Measurements from ENCODE around the gene SLCO1C1. TPM values are rescaled to one million over a fixed set of nuclear protein-coding genes. Genes with fewer than 3 reads are reported as not detected.

The SLCO1C1 gene
- total and polyA plus RNA-seq, 4 donors = 12.0 to 22.8 (median 16.6) TPM

- Histone ChIP-seq H3K27ac (ENCODE audit: low read depth, low read length) (no peak overlapping the region), H3K4me3 (ENCODE audit: low read depth, low read length) (no peak overlapping the region), H3K9me3 (ENCODE audit: control insufficient read depth, insufficient read depth, low read length) (no peaks in the 10 kb centered on the region), H3K27me3 (ENCODE audit: control insufficient read depth, insufficient read depth, low read length) (no peaks in the 10 kb centered on the region), H3K36me3 (ENCODE audit: control insufficient read depth, insufficient read depth, low read length) (no peaks in the 10 kb centered on the region), H3K4me1 (ENCODE audit: control insufficient read depth, insufficient read depth, low read length) (no peaks in the 10 kb centered on the region)
- WGBS (ENCODE audit: insufficient coverage) = 80% methylated on average over 3 of the region's 3 CpGs
- DNase-seq (ENCODE audit: low read depth in 4 of 6, low spot score in 6 of 6) = no peak
These were observed 16.7 kb downstream of the SLCO1C1 start for GRCh38 chr12:20711846-20712245.

- H3K27me3 ChIP-seq (ENCODE audit: control insufficient read depth, insufficient read depth, low read length) = no peaks in the 10 kb centered on the region
- H3K4me1 ChIP-seq (ENCODE audit: control insufficient read depth, insufficient read depth, low read length) = no peaks in the 10 kb centered on the region
- H3K4me3 ChIP-seq (ENCODE audit: low read depth, low read length) = no peak overlapping the region
- H3K27ac ChIP-seq (ENCODE audit: low read depth, low read length) = no peak overlapping the region
- H3K9me3 ChIP-seq (ENCODE audit: control insufficient read depth, insufficient read depth, low read length) = no peaks in the 10 kb centered on the region
- no peak for DNase-seq (ENCODE audit: low read depth in 4 of 6, low spot score in 6 of 6)
- no peaks in the 10 kb centered on the region for H3K36me3 ChIP-seq (ENCODE audit: control insufficient read depth, insufficient read depth, low read length)
- 44% methylated on average over 2 of the region's 2 CpGs for WGBS (ENCODE audit: insufficient coverage)
These were observed 20.9 kb downstream of the SLCO1C1 start for GRCh38 chr12:20716037-20716436.

GRCh38 chr12:20716985-20717384 lies 21.9 kb downstream of the SLCO1C1 start:
- Histone ChIP-seq H3K27ac (ENCODE audit: low read depth, low read length) (no peak overlapping the region), H3K36me3 (ENCODE audit: control insufficient read depth, insufficient read depth, low read length) (no peaks in the 10 kb centered on the region), H3K9me3 (ENCODE audit: control insufficient read depth, insufficient read depth, low read length) (no peaks in the 10 kb centered on the region), H3K4me1 (ENCODE audit: control insufficient read depth, insufficient read depth, low read length) (no peaks in the 10 kb centered on the region), H3K4me3 (ENCODE audit: low read depth, low read length) (no peak overlapping the region), H3K27me3 (ENCODE audit: control insufficient read depth, insufficient read depth, low read length) (no peaks in the 10 kb centered on the region)
- DNase-seq (ENCODE audit: low read depth in 4 of 6, low spot score in 6 of 6) = no peak
- no CpG with 5 or more reads among the region's 1 CpG for WGBS (ENCODE audit: insufficient coverage)

- H3K36me3 ChIP-seq (ENCODE audit: control insufficient read depth, insufficient read depth, low read length) = no peaks in the 10 kb centered on the region
- H3K27me3 ChIP-seq (ENCODE audit: control insufficient read depth, insufficient read depth, low read length) = no peaks in the 10 kb centered on the region
- no peak for DNase-seq (ENCODE audit: low read depth in 4 of 6, low spot score in 6 of 6)
- WGBS (ENCODE audit: insufficient coverage) = no CpG with 5 or more reads among the region's 4 CpGs
- no peaks in the 10 kb centered on the region for H3K9me3 ChIP-seq (ENCODE audit: control insufficient read depth, insufficient read depth, low read length)
- H3K4me1 ChIP-seq (ENCODE audit: control insufficient read depth, insufficient read depth, low read length) = no peaks in the 10 kb centered on the region
- H3K4me3 ChIP-seq (ENCODE audit: low read depth, low read length) = no peak overlapping the region
- no peak overlapping the region for H3K27ac ChIP-seq (ENCODE audit: low read depth, low read length)
These were observed 23.2 kb downstream of the SLCO1C1 start for GRCh38 chr12:20718294-20718693.

- Histone ChIP-seq H3K4me1 (ENCODE audit: control insufficient read depth, insufficient read depth, low read length) (no peaks in the 10 kb centered on the region), H3K27me3 (ENCODE audit: control insufficient read depth, insufficient read depth, low read length) (no peaks in the 10 kb centered on the region), H3K27ac (ENCODE audit: low read depth, low read length) (no peak overlapping the region), H3K9me3 (ENCODE audit: control insufficient read depth, insufficient read depth, low read length) (no peaks in the 10 kb centered on the region), H3K4me3 (ENCODE audit: low read depth, low read length) (no peak overlapping the region), H3K36me3 (ENCODE audit: control insufficient read depth, insufficient read depth, low read length) (no peaks in the 10 kb centered on the region)
- 75% methylated on average over 1 of the region's 1 CpG for WGBS (ENCODE audit: insufficient coverage)
- no peak for DNase-seq (ENCODE audit: low read depth in 4 of 6, low spot score in 6 of 6)
These were observed 27.0 kb downstream of the SLCO1C1 start for GRCh38 chr12:20722142-20722541.

- Histone ChIP-seq H3K27me3 (ENCODE audit: control insufficient read depth, insufficient read depth, low read length) (no peaks in the 10 kb centered on the region), H3K4me3 (ENCODE audit: low read depth, low read length) (no peak overlapping the region), H3K9me3 (ENCODE audit: control insufficient read depth, insufficient read depth, low read length) (no peaks in the 10 kb centered on the region), H3K36me3 (ENCODE audit: control insufficient read depth, insufficient read depth, low read length) (no peaks in the 10 kb centered on the region), H3K27ac (ENCODE audit: low read depth, low read length) (no peak overlapping the region), H3K4me1 (ENCODE audit: control insufficient read depth, insufficient read depth, low read length) (no peaks in the 10 kb centered on the region)
- DNase-seq (ENCODE audit: low read depth in 4 of 6, low spot score in 6 of 6) = peak in 1 of 6 donors; percentile 25
- no CpG with 5 or more reads among the region's 1 CpG for WGBS (ENCODE audit: insufficient coverage)
These were observed 36.1 kb downstream of the SLCO1C1 start for GRCh38 chr12:20731274-20731673.

GRCh38 chr12:20740972-20741371 lies 45.8 kb downstream of the SLCO1C1 start:
- Histone ChIP-seq H3K36me3 (ENCODE audit: control insufficient read depth, insufficient read depth, low read length) (no peaks in the 10 kb centered on the region), H3K27ac (ENCODE audit: low read depth, low read length) (no peak overlapping the region), H3K9me3 (ENCODE audit: control insufficient read depth, insufficient read depth, low read length) (no peaks in the 10 kb centered on the region), H3K4me1 (ENCODE audit: control insufficient read depth, insufficient read depth, low read length) (no peaks in the 10 kb centered on the region), H3K27me3 (ENCODE audit: control insufficient read depth, insufficient read depth, low read length) (no peaks in the 10 kb centered on the region), H3K4me3 (ENCODE audit: low read depth, low read length) (no peak overlapping the region)
- no CpG with 5 or more reads among the region's 1 CpG for WGBS (ENCODE audit: insufficient coverage)
- no peak for DNase-seq (ENCODE audit: low read depth in 4 of 6, low spot score in 6 of 6)

GRCh38 chr12:20748198-20748597 lies 53.1 kb downstream of the SLCO1C1 start:
- H3K27me3 ChIP-seq (ENCODE audit: control insufficient read depth, insufficient read depth, low read length) = no peaks in the 10 kb centered on the region
- H3K9me3 ChIP-seq (ENCODE audit: control insufficient read depth, insufficient read depth, low read length) = no peaks in the 10 kb centered on the region
- no peaks in the 10 kb centered on the region for H3K4me1 ChIP-seq (ENCODE audit: control insufficient read depth, insufficient read depth, low read length)
- no peak for DNase-seq (ENCODE audit: low read depth in 4 of 6, low spot score in 6 of 6)
- no CpG with 5 or more reads among the region's 1 CpG for WGBS (ENCODE audit: insufficient coverage)
- no peak overlapping the region for H3K4me3 ChIP-seq (ENCODE audit: low read depth, low read length)
- no peak overlapping the region for H3K27ac ChIP-seq (ENCODE audit: low read depth, low read length)
- no peaks in the 10 kb centered on the region for H3K36me3 ChIP-seq (ENCODE audit: control insufficient read depth, insufficient read depth, low read length)

GRCh38 chr12:20751046-20751445 lies 55.9 kb downstream of the SLCO1C1 start:
- Histone ChIP-seq H3K27ac (ENCODE audit: low read depth, low read length) (no peak overlapping the region), H3K9me3 (ENCODE audit: control insufficient read depth, insufficient read depth, low read length) (no peaks in the 10 kb centered on the region), H3K4me1 (ENCODE audit: control insufficient read depth, insufficient read depth, low read length) (no peaks in the 10 kb centered on the region), H3K4me3 (ENCODE audit: low read depth, low read length) (no peak overlapping the region), H3K36me3 (ENCODE audit: control insufficient read depth, insufficient read depth, low read length) (no peaks in the 10 kb centered on the region), H3K27me3 (ENCODE audit: control insufficient read depth, insufficient read depth, low read length) (no peaks in the 10 kb centered on the region)
- DNase-seq (ENCODE audit: low read depth in 4 of 6, low spot score in 6 of 6) = peak in 3 of 6 donors; percentile 6 to 62 (median 58)
- no CpG with 5 or more reads among the region's 4 CpGs for whole genome bisulfite sequencing (ENCODE audit: insufficient coverage)

- 96% methylated on average over 10 of the region's 20 CpGs for WGBS (ENCODE audit: insufficient coverage)
- H3K9me3 ChIP-seq (ENCODE audit: control insufficient read depth, insufficient read depth, low read length) = no peaks in the 10 kb centered on the region
These were observed 82.3 kb downstream of the SLCO1C1 start for GRCh38 chr12:20777420-20777819.

More at GRCh38 chr12:20777420-20777819, 82.3 kb downstream of the SLCO1C1 start:
- no peak overlapping the region for H3K27ac ChIP-seq (ENCODE audit: low read depth, low read length)
- H3K4me1 ChIP-seq (ENCODE audit: control insufficient read depth, insufficient read depth, low read length) = no peaks in the 10 kb centered on the region
- no peak for DNase-seq (ENCODE audit: low read depth in 4 of 6, low spot score in 6 of 6)
- H3K4me3 ChIP-seq (ENCODE audit: low read depth, low read length) = no peak overlapping the region
- H3K36me3 ChIP-seq (ENCODE audit: control insufficient read depth, insufficient read depth, low read length) = no peaks in the 10 kb centered on the region
- H3K27me3 ChIP-seq (ENCODE audit: control insufficient read depth, insufficient read depth, low read length) = no peaks in the 10 kb centered on the region
